Measurements from ENCODE around the gene CXCR6. TPM values are rescaled to one million over a fixed set of nuclear protein-coding genes. Genes with fewer than 3 reads are reported as not detected.

The CXCR6 gene
- total and polyA plus RNA-seq, 2 of the 8 experiments (the other 6 are each of a cell fraction or from before 2014, with no cell fraction given) = not detected

GRCh38 chr3:45917146-45917898, 25.9 kb upstream of the CXCR6 start:
- Histone ChIP-seq H3K23ac (ENCODE audit: insufficient read length) (no peak overlapping the region), H3K4ac (replicated peaks; ENCODE audit: insufficient read length, low read depth, low read length) (no peak overlapping the region), H3K36me3 (ENCODE audit: control insufficient read depth in 2 of 4, insufficient read depth in 4 of 4, low read length in 3 of 4) (peaks cover 0 to 4% (median 0%) of the 10 kb centered on the region in 4 experiments; a peak in 4 of 8 replicates), H4K5ac (ENCODE audit: insufficient read length, low read depth, low read length) (no peak overlapping the region), H3K56ac (replicated peaks; ENCODE audit: insufficient read length, low read depth, low read length) (no peak overlapping the region), H3K27me3 (replicated peaks in 1 of 4; ENCODE audit: control insufficient read depth in 3 of 4, extremely low read depth in 1 of 4, insufficient read depth in 3 of 4, low read length in 3 of 4) (peaks cover 0 to 5% (median 0%) of the 10 kb centered on the region in 4 experiments; a peak in 3 of 7 replicates), H3K9me3 (ENCODE audit: insufficient read depth in 2 of 2, low read depth in 1 of 2, low read length in 1 of 2) (no peaks in the 10 kb centered on the region), H3K18ac (ENCODE audit: extremely low read depth, low read length) (no peak overlapping the region), H4K91ac (replicated peaks; ENCODE audit: insufficient read length, low read length) (no peak overlapping the region), H2AK5ac (ENCODE audit: low read depth, low read length) (no peak overlapping the region), H3K79me2 (ENCODE audit: control insufficient read depth in 1 of 2, insufficient read depth in 2 of 2, low read length in 2 of 2) (no peaks in the 10 kb centered on the region), H3K14ac (ENCODE audit: insufficient read length) (no peak overlapping the region), H3K4me3 (ENCODE audit: extremely low read depth in 1 of 4, insufficient read depth in 2 of 4, low read depth in 3 of 4, low read length in 4 of 4) (no peak overlapping the region), H3K4me2 (ENCODE audit: insufficient read depth in 1 of 2, low read depth in 2 of 2, low read length in 2 of 2) (no peak overlapping the region), H3K79me1 (ENCODE audit: low read depth, low read length) (no peaks in the 10 kb centered on the region), H3K23me2 (ENCODE audit: low read depth, low read length) (no peaks in the 10 kb centered on the region), H4K8ac (ENCODE audit: extremely low read depth, insufficient read depth, low read length) (no peak overlapping the region), H3K27ac (ENCODE audit: low read depth, low read length) (no peak overlapping the region), H3K9ac (replicated peaks in 1 of 4; ENCODE audit: extremely low read depth in 1 of 4, low read depth in 3 of 4, low read length in 3 of 4) (no peak overlapping the region), H2AFZ (ENCODE audit: low read length) (no peak overlapping the region), H3K4me1 (replicated peaks in 1 of 4; ENCODE audit: control insufficient read depth in 3 of 4, insufficient read depth in 4 of 4, low read length in 3 of 4) (no peaks in the 10 kb centered on the region; a peak in 1 of 7 replicates), H2BK15ac (ENCODE audit: low read length) (no peak overlapping the region), H2BK20ac (ENCODE audit: low read length) (no peak overlapping the region), H2BK5ac (ENCODE audit: low read depth, low read length) (no peak overlapping the region), H4K20me1 (replicated peaks in 1 of 2; ENCODE audit: control insufficient read depth in 1 of 2, insufficient read depth in 2 of 2, low read length in 2 of 2) (peaks cover 2 to 3% of the 10 kb centered on the region in 2 experiments), H2BK120ac (replicated peaks; ENCODE audit: low read depth, low read length) (no peak overlapping the region), H2BK12ac (ENCODE audit: low read depth, low read length) (no peak overlapping the region)
- ChIA-PET POLR2A (ENCODE audit: partially characterized antibody) (interaction anchor here (0.8 kb wide), 1 partner anchor 14 kb away, joined by 3 read pairs; no protein-coding TSS in a partner anchor), CTCF (ENCODE audit: partially characterized antibody) (interaction anchor here (0.7 to 1.6 kb wide), 4 partner anchors 9 to 33 kb away, joined by 3 to 4 read pairs (median 4); no protein-coding TSS in a partner anchor)
- 89% methylated on average over 6 of the region's 6 CpGs; no CpG with 5 or more reads in 1 of the 2 experiments for WGBS, 2 experiments (ENCODE audit: extremely low coverage in 1 of 2, insufficient coverage in 1 of 2, insufficient read length in 1 of 2, insufficient replicate concordance in 2 of 2, low coverage in 1 of 2, low lambda C conversion rate in 2 of 2, missing lambda C conversion rate in 1 of 2)
- no peak for DNase-seq (ENCODE audit: low read depth in 1 of 2, low spot score in 2 of 2)
- FAIRE-seq = no peak
